HG03025 (cell line): ENCODE measurements around the gene USH2A.
"Not testable (repeated sequence)": the region's sequence is repeated elsewhere in the genome, so short reads cannot be mapped to it uniquely, and the experiment has no call there.

Experiments used
- ATAC-seq: cut with Tn5 transposase; IDR thresholded peaks from one replicate; pipeline ENCODE4 v1.9.1; 2021; ENCODE audit warnings: mild to moderate bottlenecking, moderate library complexity; ENCODE audit not compliant: unreplicated experiment, low FRiP score

USH2A gene

DNA sequence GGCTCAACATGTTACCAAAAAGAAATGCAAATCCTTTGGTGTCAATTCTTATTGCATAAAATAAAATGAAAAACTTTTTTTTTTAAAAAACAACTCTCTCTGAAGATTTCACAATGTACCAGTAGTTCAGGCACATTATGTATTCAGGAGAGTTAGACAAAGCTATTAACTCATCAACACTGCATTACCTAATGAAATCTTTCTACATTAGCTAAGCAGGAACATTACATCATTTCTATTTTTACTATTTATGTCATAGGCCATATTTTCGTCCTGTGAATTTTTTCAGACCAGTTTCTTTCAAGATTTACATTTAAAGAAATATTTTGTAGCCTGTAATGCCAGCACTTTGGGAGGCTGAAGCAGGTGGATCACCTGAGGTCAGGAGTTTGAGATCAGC, 366.2 kb downstream of the USH2A start:
- ATAC-seq: no peak

DNA sequence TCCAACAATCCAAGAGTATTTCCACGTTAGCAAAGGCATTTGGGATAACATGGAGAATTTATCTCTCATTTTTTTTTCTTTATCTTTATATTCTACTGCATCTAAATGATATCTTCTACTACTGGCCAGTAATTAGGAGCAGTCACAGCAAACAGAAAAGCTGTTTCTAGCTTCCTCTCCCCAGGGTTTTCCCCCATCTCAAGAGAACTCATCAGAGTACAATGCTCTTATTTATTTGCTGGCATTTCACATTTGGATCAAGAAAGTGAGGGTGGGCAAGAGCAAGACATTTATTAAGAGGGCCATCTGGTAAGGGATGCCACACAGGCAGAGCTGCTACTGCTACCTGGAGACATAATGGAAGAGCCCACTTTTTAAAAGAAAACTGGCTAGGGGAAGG, 368.2 kb downstream of the USH2A start:
- no peak for ATAC-seq

DNA sequence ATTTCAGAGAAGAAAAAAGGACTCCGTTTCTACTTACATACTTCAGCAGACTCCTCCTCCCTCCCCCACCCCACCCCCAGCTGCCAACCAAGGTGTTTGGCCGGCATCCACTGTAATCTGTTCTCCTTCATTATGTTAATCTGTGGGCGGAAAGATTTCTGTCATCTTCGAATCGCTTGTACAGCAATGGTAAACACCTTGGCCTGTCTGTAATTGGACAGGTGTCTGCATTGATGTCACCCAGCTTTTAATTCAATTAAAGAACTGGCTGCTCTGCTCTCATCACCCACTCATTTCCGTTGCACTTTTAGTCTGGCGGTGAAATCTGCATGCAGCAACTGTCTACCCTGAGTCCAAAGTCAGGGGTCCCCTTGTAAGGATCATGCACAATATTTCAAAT, 368.6 kb downstream of the USH2A start:
- no peak for ATAC-seq

- no peak for ATAC-seq
Observed at GRCh38 chr1:216051071-216051470, 372.2 kb downstream of the USH2A start.

DNA sequence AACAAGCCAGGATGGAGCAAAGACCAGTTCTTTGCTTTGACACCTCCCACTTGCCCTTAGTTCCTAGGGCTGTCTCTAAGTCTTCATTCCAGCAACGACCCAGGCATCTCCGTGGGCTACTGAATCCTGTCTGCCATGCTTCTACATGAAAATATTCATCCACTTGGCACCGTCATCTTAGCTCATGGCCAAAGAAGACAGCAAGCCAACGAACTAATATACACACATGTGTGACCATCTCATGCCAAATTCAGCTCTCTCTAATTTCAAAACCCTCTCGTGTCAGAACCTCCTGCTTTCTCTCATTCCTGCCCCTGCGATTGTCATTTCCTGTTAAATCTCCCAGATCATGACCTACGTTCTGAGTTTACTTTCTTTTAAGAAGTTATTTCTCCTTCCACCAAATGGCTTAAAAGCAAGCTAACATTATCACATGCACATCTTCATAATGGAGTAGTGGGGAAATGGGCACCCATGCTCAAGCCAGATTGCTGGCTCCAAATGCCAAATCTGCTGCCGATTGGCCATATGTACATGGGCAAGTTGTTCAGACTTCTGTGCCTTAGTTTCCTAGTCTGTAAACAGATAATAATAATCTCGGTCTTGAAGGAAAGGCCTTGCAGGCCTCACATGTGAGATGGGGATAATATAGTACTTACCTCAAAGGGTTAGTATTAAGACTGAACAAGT, 373.4 kb downstream of the USH2A start:
- no peak for ATAC-seq

- ATAC-seq: no peak
Observed at GRCh38 chr1:216047811-216048572, 375.3 kb downstream of the USH2A start.

DNA sequence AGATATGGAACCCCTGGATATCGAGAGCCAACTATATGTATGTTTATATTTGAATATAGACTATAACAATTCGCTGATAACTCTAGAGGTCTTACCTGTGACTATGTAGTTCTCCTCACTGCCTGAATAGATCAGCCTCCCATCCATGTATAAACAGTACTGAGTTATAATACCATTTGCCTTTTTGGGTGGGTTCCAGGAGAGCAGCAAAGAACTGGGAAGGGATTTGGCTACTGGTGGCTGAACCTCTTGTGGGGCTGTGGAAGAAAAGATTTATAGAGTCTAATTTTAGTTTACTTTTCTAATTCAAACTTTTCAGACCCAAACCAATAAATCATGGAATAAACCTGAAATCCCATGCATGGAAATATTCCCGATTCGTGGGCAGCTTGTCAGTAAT, 376.9 kb downstream of the USH2A start:
- ATAC-seq: no peak

GRCh38 chr1:216045400-216045799, 377.8 kb downstream of the USH2A start:
- ATAC-seq: no peak

DNA sequence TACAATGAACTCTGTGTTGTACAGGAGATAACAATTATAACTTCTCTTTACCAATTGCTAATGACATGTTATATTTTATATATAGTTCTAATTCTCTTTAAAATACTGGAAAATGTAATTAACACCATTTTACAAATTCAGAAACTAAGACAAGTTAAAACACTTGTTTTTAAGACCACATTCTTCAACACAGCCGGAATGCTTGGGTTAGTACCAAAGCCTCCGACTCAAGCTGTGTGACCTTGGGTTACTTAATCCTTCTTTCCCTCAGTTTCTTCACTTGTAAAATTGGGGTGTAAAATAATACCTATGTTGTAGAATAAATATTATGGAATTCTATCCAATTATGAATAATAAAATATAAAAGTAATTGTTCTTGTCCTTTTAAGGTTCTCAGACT, 378.7 kb downstream of the USH2A start:
- ATAC-seq: no peak

DNA sequence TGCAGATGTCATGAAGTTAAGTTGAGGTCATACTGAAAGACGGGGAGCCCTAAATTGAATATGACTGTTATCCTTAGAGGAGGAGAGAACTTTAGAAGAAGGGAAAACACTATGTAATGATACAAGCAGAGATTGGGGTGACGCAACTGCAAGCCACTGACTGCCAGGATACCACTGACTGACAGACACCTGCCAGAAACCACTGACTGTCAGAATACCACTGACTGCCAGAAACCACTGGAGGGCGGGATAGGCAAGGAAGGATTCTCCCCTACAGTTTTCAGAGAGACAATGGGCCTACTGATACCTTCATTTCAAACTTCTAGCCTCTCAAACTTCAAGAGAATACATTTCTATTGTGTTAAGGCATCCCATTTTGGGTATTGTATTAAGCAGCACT, 388.7 kb downstream of the USH2A start:
- no peak for ATAC-seq

- ATAC-seq: no peak
Observed at GRCh38 chr1:216032961-216033614, 390.2 kb downstream of the USH2A start.

DNA sequence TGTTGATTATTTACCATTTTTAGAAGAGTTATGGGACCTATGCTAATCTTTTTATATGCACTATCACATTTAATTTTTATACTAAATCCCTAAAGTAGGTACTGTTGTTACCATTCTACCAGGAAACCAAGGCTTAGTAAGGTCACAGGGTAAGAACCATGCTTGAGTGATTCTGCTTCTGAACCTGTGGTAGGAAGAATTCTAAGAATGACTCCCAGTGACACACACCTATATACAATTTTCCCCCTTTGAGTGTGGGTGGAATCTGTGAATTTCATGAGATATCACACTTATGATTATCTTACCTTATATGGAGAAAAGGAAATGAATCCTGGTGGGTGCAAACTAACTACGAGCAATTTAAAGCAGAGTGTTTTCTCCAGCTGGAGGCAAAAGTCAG, 391.0 kb downstream of the USH2A start:
- ATAC-seq: no peak

DNA sequence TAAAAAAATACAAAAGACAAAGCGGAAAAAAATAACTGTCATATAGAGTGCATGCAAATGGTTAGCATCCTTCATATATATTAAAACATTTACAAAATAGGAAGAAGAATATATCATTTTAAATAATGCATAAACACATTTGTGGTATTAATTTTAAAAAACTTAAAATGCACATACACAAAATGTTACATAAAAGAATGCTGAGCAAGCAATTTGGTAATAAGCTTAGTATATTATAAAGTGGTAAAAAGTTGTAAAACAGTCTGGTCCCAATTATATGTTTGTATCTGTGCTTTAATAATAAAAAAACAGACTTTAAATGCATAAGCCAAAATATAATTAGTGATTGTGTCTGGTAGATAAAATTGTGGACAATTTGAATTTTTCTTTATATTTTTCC, 394.6 kb downstream of the USH2A start:
- no peak for ATAC-seq

DNA sequence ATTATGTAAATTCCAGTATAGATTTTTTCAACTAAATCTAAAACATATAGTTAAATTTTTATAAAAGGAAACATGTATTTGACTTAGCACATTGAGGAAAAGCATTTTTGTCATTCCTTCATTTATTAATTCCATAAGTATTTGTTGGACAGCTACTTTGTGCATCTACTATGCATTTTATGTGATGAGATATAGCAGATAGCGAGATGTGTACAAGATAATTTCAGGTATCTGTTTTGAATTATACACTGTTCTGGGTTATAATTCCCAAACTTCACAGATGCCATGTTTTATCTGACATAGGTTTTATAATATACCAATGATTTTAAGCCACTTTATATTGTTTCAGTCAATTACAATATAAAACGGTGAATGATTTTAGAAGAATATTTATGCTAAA, 398.7 kb downstream of the USH2A start:
- no peak for ATAC-seq

DNA sequence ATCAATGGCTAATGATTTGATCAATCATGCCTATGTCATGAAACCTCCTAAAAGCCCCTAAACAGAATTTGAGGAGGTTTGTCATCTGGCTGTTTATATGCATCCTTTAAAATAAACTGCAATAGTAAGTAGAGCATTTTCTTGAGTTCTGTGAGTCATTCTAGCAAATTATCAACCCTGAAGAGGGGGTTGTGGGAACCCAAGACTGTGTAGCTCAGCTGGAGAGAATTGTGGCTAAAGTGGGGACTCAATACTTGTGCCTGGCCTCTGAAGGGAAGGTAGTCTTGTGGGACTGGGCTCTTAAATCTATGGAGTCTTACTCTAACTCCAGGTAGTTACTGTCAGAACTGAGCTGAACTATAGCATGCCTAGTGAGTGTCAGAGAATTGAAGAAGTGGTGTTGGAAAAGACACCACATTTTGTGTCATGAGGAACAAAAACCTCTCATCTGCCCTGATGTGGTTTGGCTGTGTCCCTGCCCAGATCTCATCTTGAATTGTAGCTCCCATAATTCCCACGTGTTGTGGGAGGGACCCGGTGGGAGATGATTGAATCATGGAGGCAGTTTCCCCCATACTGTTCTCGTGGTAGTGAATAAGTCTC, 402.4 kb downstream of the USH2A start:
- ATAC-seq: no peak

DNA sequence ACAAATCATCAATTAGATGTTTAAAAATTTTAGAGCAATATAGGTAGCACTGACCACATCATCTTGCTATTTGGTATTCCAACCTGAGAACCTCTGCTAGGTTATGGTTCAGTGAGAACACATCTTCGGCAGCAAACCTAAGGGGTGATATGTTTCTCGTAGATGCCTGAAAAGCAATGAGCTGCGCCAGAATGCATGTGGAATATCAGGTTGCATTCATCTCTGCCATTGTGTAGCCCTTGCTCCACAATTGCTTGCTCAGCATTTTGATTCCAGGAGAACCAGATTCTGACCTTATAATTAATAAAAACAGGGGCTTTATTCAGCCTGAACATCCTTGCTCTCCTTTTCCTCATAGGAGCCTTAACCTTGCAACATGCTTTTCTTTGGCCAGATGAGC, 408.1 kb downstream of the USH2A start:
- ATAC-seq: no peak

GRCh38 chr1:216014086-216014485, 409.2 kb downstream of the USH2A start:
- no peak for ATAC-seq

DNA sequence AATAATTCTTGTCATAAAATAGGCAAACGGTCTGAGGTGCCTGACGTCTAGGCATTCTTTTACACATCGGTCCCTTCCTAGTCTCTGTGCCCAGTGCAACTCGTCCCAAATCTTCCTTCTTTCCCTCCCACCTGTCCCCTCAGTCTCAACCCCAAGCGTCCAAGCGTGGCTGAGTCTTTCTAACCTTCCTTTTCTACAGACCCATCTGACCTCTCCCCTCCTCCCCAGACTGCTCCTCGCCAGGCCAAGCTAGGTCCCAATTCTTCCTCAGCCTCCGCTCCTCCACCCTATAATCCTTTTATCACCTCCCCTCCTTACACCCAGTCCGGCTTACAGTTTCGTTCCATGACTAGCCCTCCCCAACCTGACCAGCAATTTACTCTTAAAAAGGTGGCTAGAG, 413.8 kb downstream of the USH2A start:
- not testable (repeated sequence) for ATAC-seq

DNA sequence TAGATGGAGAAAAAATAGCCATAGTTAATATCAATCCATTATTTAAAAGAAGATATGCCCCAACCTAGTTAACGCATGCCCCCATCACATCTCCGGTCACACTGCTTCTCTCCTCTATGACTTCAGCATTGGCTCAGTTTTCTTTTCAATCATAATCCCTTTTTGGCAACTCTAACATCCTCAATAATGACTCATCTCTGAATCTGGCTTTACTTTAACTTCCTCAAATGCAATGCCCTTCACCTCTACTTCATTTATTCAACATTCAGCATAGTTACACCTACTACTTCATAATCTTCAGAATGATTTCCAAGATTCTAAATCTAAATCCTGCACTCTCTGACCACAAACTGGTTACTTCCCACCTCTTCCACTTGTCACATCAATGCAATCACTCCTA, 417.3 kb downstream of the USH2A start:
- ATAC-seq: peak; percentile 96

- no peak for ATAC-seq
Observed at GRCh38 chr1:215992620-215993019, 430.6 kb downstream of the USH2A start.

DNA sequence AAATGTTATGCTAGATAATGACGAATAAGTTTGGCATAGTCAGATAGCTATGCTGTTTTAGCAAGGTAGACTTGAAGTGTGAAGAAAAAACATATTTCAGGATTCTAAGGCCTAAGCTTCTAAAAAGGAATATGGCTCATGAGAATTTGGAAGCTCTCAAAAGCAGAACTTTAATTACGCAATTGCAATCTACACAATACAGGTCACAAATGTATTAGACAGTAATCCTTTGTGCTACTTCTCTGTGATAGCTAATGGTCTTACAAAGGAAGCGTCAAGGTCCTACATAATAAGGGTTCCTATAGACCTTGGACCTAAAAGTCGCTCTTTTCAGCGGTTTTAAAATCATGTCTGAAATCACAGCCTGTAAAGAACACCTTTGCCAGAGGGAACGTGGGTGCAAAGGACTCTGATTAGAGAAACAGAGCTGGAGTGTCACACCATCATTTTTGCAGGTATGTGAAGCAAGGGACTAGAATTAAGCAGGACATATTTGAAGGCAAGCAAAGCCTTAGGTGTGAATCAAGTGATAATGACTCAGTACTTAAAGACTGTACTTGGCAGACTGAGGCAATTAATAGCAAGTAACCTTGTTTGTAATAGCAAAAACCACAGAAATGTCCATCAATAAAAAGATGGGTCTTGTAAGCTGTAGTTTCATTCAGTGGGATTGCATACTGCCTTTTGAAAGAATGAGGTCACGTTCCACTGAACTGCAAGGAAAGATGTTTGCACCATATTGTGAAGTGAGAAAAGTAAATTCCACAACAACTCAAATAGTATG, 436.0 kb downstream of the USH2A start:
- no peak for ATAC-seq
